ENCODE measurements around the gene TRPV3.

- TF ChIP-seq ZNF138 (tag by site-specific recombination; IDR thresholded peaks at IDR 0.05; ENCODE audit: borderline replicate concordance) (no peak), CTCF (tag by site-specific recombination; IDR thresholded peaks at IDR 0.05) (no peak), ZNF248 (tag by site-specific recombination; IDR thresholded peaks at IDR 0.05) (no peak), PRDM6 (tag by site-specific recombination; IDR thresholded peaks at IDR 0.05) (no peak), ZNF791 (tag by site-specific recombination; IDR thresholded peaks at IDR 0.05) (no peak), BCL11A (tag by site-specific recombination; IDR thresholded peaks at IDR 0.05; ENCODE audit: low read depth) (no peak), ZBTB49 (tag by site-specific recombination; IDR thresholded peaks at IDR 0.05; ENCODE audit: low read depth) (no peak), ZNF670 (tag by site-specific recombination; IDR thresholded peaks at IDR 0.05; ENCODE audit: low read depth) (no peak), ZBTB7A (tag by site-specific recombination; IDR thresholded peaks at IDR 0.05; ENCODE audit: low read depth) (no peak), SP3 (tag by site-specific recombination; IDR thresholded peaks at IDR 0.05) (no peak), ZNF174 (tag by site-specific recombination; IDR thresholded peaks at IDR 0.05) (no peak)
Measured at GRCh38 chr17:3528403-3528851, 29.2 kb downstream of the TRPV3 start.

All from HEK293 (cell line).